Upper lobe of left lung (tissue), 6 donors: ENCODE results near the gene KPNA1. TPM values are rescaled to one million over a fixed set of nuclear protein-coding genes. Genes with fewer than 3 reads are reported as not detected.
A peak's percentile ranks its signal among the peaks of the same experiment; 100 is the strongest.

Experiments used
- ATAC-seq, 2 donors: fragments of 200-7000 bp; cut with Tn5 transposase; one replicate each; pipeline ENCODE4 v1.9.1; 2022; ENCODE audit warnings: mild to moderate bottlenecking in 2 of 2, moderate library complexity in 2 of 2; ENCODE audit not compliant: low FRiP score in 2 of 2
- DNase-seq, 2 donors: peaks; one replicate each; pipeline ENCODE4 v3.0.0-alpha.2; 2019 to 2020
- H3K27ac ChIP-seq, 4 donors: fragments of 200-600 bp; sonication (generic); one replicate each; pipeline ENCODE4 v1.5.1; 2016 to 2019
- H3K27me3 ChIP-seq, 4 donors: fragments of 200-600 bp; sonication (generic); one replicate each; pipeline ENCODE4 v1.5.1; 2017 to 2019
- H3K36me3 ChIP-seq, 4 donors: fragments of 200-600 bp; sonication (generic); one replicate each; pipeline ENCODE4 v1.5.1; 2016 to 2019
- H3K4me1 ChIP-seq, 4 donors: fragments of 200-600 bp; sonication (generic); one replicate each; pipeline ENCODE4 v1.5.1; 2018 to 2019
- H3K4me3 ChIP-seq, 4 donors: fragments of 200-600 bp; sonication (generic); one replicate each; pipeline ENCODE4 v1.5.1; 2017 to 2019; ENCODE audit warnings: mild to moderate bottlenecking in 2 of 4, moderate library complexity in 1 of 4
- H3K9me3 ChIP-seq, 4 donors: fragments of 200-600 bp; sonication (generic); one replicate each; pipeline ENCODE4 v1.5.1; 2018 to 2019
- CTCF ChIP-seq, 6 experiments: fragments of 450-650 bp in 4 of 6; fragments of 200-600 bp in 2 of 6; sonication (generic) in 2 of 6; IDR thresholded peaks; one replicate each; pipeline ENCODE4 v1.5.1; 2016 to 2019; ENCODE audit warnings: antibody characterized with exemption in 6 of 6
- EP300 ChIP-seq, 4 donors: sonication (generic); formaldehyde crosslinking; IDR thresholded peaks; one replicate each; pipeline ENCODE4 v1.5.1; 2017; ENCODE audit warnings: antibody characterized with exemption in 4 of 4, control low read depth in 2 of 4
- POLR2A ChIP-seq, 4 donors: fragments of 450-650 bp; IDR thresholded peaks; one replicate each; pipeline ENCODE4 v1.5.1; 2016 to 2017; ENCODE audit warnings: antibody characterized with exemption in 4 of 4, mild to moderate bottlenecking in 2 of 4
- POLR2AphosphoS5 ChIP-seq, 2 donors: sonication (generic); formaldehyde crosslinking; IDR thresholded peaks; one replicate each; pipeline ENCODE4 v1.5.1; 2017; ENCODE audit warnings: antibody characterized with exemption in 2 of 2
- WGBS, 2 donors: methylation state at CpG; one replicate each; pipeline ENCODE4 v1.1.5; 2017 to 2018; 5-methylcytosine and 5-hydroxymethylcytosine counted together
- total RNA-seq, 6 donors: library from RNA; depleted of rRNA in 4 of 6; stranded (reverse); fragments of >200 nt in 4 of 6; gene quantifications; one replicate each; pipeline versions ENCODE4 v1.1.0 to v1.2.1, GENCODE V29; 2016 to 2021
- donor health status: DM: no; HTN: no; CAD: no; lungs with moderate emphysema.
- donor health status: DM: no; HTN: yes; CAD: no; lungs with severe emphysema.

The KPNA1 gene
- total RNA-seq, result 100 to 1,000 TPM in 1 of 6 donors, 10 to 100 TPM in 5; 38.9 to 104 (median 43.4) TPM

- Histone ChIP-seq H3K27me3 (no peaks in the 10 kb centered on the region), H3K27ac (peak within 1 kb of the TSS; percentile 88 to 100 (median 98)), H3K36me3 (no peaks in the 10 kb centered on the region), H3K9me3 (no peaks in the 10 kb centered on the region), H3K4me1 (peaks cover 22 to 41% (median 27%) of the 10 kb centered on the region in 4 donors), H3K4me3 (peak within 1 kb of the TSS; percentile 69 to 95 (median 85))
- 0 to 1% methylated on average over 26 to 62 of the region's 109 CpGs for WGBS, 2 donors
- ATAC-seq (peak; percentile 97 to 99), DNase-seq (peak; percentile 90 to 97)
- TF ChIP-seq POLR2A (IDR thresholded peaks at IDR 0.05) (peak in 3 of 4 donors; percentile 93 to 98 (median 98)), EP300 (IDR thresholded peaks at IDR 0.05) (peak in 1 of 4 donors; percentile 46), CTCF (IDR thresholded peaks at IDR 0.05) (peak in 1 of 6 experiments; percentile 23), POLR2AphosphoS5 (IDR thresholded peaks at IDR 0.05) (peak; percentile 97 to 98)
These were observed at the start of gene KPNA1 for GRCh38 chr3:122514123-122515019. TSS of gene KPNA1 (minus strand) at chr3:122514939. CDS start at chr3:122496565, 18,374 bp downstream.

GRCh38 chr3:122564155-122564912, 49.6 kb upstream of the KPNA1 start, which contains the start of the genes DTX3L and PARP9:
TSS of gene DTX3L (plus strand) at chr3:122564338. CDS start at chr3:122564427, 89 bp downstream.
TSS of gene PARP9 (minus strand) at chr3:122564300. CDS start at chr3:122559620, 4,680 bp downstream.
- peaks cover 0 to 40% (median 8%) of the 10 kb centered on the region in 4 donors for H3K36me3 ChIP-seq
- 0 to 1% methylated on average over 16 to 52 of the region's 56 CpGs for WGBS, 2 donors
- no peaks in the 10 kb centered on the region for H3K9me3 ChIP-seq
- DNase-seq (peak; percentile 92 to 94), ATAC-seq (peak; percentile 97 to 98)
- peak within 1 kb of the TSS; percentile 94 to 99 (median 96) for H3K27ac ChIP-seq
- peak within 1 kb of the TSS; percentile 53 to 93 (median 73) for H3K4me3 ChIP-seq
- no peaks in the 10 kb centered on the region for H3K27me3 ChIP-seq
- peaks cover 51 to 62% (median 55%) of the 10 kb centered on the region in 4 donors for H3K4me1 ChIP-seq
- TF ChIP-seq CTCF (IDR thresholded peaks at IDR 0.05) (peak in 2 of 6 experiments; percentile 8 to 9), POLR2AphosphoS5 (IDR thresholded peaks at IDR 0.05) (peak; percentile 93 to 95), POLR2A (IDR thresholded peaks at IDR 0.05) (peak in 3 of 4 donors; percentile 67 to 91 (median 69)), EP300 (IDR thresholded peaks at IDR 0.05) (peak in 2 of 4 donors; percentile 75 to 86)

GRCh38 chr3:122563717-122564025, 48.9 kb upstream of the KPNA1 start:
- Histone ChIP-seq H3K36me3 (peaks cover 4 to 40% (median 14%) of the 10 kb centered on the region in 4 donors), H3K27ac (peak overlapping the region; percentile 94 to 99 (median 96)), H3K4me1 (peaks cover 45 to 56% (median 51%) of the 10 kb centered on the region in 4 donors), H3K9me3 (no peaks in the 10 kb centered on the region), H3K27me3 (no peaks in the 10 kb centered on the region), H3K4me3 (peak overlapping the region; percentile 53 to 93 (median 73))
- WGBS, 2 donors, result 12 to 18% methylated on average over 5 of the region's 5 CpGs
- TF ChIP-seq POLR2AphosphoS5 (IDR thresholded peaks at IDR 0.05), result no peak
- no peak for TF ChIP-seq CTCF (IDR thresholded peaks at IDR 0.05)
- TF ChIP-seq POLR2A (IDR thresholded peaks at IDR 0.05), result no peak
- no peak for TF ChIP-seq EP300 (IDR thresholded peaks at IDR 0.05)
- peak in 1 of 2 donors; percentile 37 for DNase-seq
- ATAC-seq, result peak in 1 of 2 donors; percentile 45

GRCh38 chr3:122562923-122563716, 48.4 kb upstream of the KPNA1 start:
- DNase-seq, result no peak
- Histone ChIP-seq H3K4me3 (peak overlapping the region; percentile 53 to 93 (median 73)), H3K36me3 (peaks cover 10 to 40% (median 19%) of the 10 kb centered on the region in 4 donors), H3K4me1 (peaks cover 40 to 50% (median 47%) of the 10 kb centered on the region in 4 donors), H3K27ac (peak overlapping the region; percentile 94 to 99 (median 96)), H3K9me3 (no peaks in the 10 kb centered on the region), H3K27me3 (no peaks in the 10 kb centered on the region)
- WGBS, 2 donors, result 47 to 48% methylated on average over 5 of the region's 5 CpGs
- ATAC-seq, result no peak
- TF ChIP-seq CTCF (IDR thresholded peaks at IDR 0.05), result no peak
- no peak for TF ChIP-seq POLR2A (IDR thresholded peaks at IDR 0.05)
- TF ChIP-seq POLR2AphosphoS5 (IDR thresholded peaks at IDR 0.05), result no peak
- no peak for TF ChIP-seq EP300 (IDR thresholded peaks at IDR 0.05)
